Measurements from ENCODE around the gene VAX1.

The VAX1 gene

DNA sequence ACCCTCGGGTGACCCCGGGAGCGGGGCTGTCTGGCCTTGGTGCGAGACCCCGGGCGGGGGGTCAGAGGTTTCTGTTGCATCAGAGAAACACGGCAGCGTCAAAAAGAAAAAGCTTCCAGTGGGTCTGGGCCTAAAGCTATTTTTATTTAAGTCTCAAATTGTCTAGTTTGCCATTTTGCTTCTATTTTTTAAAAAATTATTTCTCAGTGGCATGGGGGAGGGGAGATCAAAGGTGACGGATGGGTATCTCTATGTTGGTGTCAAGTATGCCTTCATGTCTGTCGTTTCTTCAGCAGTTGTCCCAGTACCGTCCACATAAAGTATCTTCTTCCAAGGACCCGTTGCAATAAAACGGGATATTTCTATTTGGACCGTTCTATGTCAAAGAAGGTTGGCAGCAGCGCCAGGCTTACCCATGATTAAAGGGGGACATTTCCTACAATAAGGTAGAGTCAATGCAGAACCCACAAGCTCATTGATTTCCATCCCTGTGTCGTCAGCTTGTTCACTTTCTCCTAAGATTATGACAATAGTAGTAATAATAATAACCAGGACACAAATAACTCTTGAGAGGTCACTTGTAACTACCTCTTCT is 26.0 kb upstream of the VAX1 start:
- no peak for DNase-seq (ENCODE audit: low read depth)

DNA sequence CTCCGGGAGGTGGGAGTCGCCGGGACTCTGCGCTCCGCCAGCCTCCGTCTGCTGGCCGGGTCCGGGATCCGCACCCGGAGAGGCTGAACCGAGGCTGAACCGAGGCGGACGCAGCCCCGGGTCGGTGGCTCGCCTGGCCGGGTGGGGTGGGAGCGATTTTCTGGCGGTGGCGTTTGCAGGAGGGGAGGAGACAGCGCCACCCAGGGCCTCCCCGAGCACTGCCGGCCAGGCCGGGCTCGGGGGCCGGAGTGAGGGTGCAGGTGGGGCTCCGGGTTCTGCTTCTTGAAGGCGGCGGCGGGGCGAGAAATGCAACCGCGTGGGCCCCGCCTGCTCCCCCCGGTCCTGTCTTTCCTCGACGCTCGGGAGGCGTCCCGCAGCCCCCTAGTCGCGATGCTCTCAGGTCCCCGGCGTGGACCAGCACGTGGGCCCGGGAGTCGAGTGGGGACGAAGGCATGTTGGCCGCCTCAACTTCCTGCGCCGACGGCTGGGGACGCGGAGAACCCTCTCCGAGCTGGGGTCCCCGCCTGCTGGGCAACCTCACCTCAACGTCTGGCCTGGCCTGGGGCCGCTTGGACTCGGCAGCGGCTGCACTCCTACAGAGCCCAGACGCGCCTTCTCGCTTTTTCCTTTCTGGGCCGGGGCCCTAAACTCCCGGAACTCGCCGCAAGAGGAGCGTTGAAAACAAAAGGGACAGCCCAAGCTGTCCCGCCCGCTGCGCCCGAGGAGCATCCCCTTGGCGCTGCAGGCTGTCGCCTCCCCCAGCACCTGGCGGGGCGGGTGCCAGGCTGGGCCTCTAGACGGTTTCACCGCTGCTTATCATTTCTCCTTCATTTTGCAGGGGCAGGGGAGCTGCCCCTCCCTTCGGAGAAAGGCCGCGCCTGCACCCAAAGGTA is 25.2 kb upstream of the VAX1 start:
- no peak for DNase-seq (ENCODE audit: low read depth)

DNA sequence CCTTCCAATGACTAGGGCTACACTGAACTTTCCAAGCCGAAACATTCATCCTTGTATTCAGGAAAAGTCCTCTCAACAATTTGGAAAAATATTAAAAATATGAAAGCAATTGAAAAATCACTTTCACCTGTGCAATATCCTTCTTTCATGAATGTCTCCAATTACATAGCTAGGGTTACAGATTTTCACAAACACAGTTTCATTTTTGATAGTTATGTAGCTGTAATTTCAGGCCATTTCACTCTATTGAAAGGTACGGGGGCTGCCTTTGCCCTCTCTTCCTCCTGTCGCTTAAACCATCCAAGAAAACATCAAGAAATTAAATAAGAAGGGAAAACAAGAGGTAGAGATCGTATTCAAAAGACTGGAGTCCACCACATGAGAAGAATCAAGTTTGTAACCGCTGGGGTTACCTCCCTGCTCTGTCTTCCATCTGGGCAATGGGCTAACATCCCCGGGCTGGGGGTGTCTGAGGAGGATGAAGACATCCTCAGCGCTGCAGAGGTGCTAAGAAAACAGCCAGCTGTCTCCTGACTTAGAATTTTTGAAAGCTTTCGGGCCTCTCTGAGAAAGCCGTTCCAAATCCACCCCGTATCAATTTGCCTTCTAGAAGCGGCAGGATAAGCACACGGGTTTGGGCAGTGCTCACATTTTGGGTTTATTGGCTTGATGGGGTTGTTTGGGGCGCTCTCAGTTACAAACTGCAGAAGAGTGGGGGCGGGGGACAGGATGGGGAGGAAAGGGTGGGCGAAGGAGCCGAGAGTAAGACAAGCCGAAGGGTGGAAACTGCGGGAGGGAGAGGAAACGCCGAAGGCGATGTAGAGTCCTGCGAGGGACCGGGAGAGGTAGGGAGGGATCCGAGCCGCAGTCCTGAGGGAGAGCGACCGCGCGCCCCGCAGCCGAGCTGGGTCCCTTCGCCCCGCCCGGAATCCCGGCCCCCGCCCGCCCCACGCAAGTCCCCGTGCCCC is 24.3 kb upstream of the VAX1 start:
- DNase-seq (ENCODE audit: low read depth), result no peak

DNA sequence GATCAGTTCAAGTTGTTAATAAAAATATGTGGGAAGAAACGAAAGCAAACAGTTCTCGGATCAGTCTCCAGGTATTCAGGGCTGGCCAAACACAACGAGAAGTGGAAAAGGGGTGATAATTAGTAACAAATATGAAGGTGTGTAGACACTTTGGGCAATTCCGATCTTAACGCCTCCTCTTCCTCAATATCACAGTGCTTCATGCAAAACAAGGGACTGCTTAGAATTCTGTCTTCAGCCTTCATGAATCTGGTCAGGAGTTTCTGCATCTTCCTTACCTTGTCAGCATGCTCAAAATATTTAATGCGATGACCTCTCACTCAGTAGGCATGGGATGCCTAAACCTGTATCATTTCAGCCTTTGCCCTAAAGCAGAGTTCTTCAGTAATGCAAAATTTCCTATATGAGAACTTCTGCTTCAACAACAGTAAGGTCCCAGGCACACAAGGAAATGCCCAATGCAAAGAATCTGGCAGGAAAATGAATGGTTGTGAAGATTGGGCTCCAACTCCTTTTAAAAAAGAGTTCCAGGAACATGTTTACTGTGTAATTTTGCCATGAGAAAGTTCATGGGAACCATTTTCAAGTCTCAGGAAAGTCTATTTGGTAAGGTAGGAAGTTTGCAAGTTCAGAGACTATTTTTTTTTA is 23.4 kb upstream of the VAX1 start:
- DNase-seq (ENCODE audit: low read depth), result no peak

DNA sequence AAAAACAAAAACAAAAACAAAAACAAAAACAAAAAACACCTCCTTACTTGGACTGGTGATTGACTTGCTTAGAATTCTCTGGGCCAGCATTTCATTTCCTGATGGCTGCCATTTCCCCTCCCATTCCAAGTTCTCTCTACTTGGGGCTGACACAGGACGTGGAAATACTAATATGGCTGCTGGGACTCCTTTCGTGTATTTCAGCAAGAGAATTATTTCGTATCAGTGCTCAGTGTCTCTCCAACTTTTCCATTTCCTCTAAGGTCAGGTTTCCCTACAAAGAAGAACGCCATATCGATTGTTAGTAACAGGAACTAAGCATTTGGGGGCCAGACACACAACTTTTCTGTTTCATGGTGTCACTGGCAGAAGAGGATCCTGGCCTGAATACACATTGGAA is 22.5 kb upstream of the VAX1 start:
- DNase-seq (ENCODE audit: low read depth), result no peak

DNA sequence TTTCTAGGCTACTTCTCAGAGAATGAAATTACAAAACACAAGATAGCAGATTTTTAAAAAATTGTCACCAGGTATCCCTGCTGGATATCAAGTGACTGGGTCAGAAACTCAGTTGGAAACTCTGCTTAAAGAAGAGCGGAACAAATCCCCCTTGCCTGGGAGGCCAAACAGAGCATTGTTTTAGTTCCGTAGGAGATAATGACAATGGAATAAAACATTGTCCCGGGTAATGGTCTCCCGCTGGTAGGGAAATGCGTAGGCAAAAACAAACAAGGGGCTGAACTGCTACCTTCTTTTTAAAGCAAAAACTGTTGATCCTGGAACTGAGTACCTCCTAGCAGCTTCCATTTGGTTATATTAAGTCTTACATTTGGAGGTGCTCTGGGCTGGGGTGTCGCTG is 21.3 kb upstream of the VAX1 start:
- DNase-seq (ENCODE audit: low read depth), result no peak

DNA sequence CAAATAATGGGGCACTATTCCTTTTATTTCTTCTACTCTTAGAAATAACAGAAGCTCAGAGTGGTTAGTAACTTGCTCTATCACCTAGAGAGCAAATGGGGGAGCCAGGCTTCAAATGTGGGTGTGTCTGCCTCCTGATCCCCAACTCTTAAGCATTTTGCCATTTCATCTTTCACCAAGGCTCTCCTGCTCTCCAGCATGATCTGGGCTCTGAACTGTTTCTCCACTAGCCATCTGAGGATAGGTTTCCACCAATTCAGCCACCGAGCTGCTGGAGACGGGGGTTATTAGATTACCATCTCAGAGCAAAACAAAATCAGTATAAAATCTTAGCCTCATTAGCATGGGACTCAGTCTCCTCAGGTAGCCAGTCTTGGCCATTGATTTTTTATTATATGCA is 20.2 kb upstream of the VAX1 start:
- no peak for DNase-seq (ENCODE audit: low read depth)

DNA sequence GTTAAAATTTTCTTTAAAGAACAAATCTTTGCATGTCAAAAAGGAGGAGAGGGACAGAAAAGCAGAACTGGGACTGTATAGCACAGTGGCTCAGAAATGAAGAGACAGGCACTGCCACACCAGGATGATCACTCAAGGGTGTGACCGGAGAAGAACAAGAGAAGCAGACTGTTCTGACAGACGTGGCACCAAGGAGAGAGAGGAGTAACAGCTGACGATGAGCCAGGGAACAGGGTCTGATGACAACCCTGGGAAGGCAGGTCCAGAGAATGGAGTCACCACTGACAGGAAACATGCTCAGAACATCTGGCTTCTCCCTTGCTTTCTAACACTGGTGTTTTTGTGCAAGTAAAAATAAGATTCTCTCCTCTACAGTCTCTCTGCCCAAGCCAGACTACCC is 14.6 kb upstream of the VAX1 start:
- no peak for DNase-seq (ENCODE audit: low read depth)

DNA sequence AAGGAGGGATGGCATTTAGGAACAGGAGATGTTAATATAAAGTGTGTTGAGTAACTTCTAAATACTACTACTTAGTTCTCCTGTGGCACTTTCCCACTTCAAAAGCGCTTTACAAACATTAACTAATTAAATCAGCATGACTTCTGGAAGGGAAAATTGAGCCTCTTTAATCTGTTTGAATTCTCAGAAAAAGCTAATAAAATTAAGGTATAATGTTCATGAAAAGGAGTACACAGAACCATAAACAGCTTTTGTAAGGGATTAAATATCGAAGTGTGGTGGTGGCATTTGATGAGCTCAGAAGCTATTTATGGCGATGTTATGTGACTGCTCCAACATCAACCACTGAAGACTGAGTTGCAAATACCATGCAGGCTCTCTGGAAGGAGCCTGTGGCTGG is 10.2 kb upstream of the VAX1 start:
- DNase-seq (ENCODE audit: low read depth), result no peak

DNA sequence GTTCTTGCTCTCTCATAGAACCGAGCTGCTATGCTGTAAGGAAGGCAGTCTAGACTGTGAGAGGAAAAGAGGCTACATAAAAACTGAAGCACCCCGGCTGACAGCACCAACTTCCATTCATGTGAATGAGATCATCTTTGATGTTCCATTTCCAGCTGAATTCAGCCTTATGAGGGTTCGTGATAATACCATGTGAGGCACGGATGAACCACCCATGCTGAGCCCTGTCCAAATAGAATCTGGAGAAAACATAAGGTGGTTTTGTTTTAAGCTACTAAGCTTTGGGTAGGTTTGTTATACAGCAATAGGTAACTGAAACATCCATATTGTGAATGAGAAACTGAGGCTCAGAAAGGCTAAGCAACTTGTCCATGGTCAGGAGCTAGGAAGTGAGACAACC is 6.9 kb upstream of the VAX1 start:
- DNase-seq (ENCODE audit: low read depth), result no peak

DNA sequence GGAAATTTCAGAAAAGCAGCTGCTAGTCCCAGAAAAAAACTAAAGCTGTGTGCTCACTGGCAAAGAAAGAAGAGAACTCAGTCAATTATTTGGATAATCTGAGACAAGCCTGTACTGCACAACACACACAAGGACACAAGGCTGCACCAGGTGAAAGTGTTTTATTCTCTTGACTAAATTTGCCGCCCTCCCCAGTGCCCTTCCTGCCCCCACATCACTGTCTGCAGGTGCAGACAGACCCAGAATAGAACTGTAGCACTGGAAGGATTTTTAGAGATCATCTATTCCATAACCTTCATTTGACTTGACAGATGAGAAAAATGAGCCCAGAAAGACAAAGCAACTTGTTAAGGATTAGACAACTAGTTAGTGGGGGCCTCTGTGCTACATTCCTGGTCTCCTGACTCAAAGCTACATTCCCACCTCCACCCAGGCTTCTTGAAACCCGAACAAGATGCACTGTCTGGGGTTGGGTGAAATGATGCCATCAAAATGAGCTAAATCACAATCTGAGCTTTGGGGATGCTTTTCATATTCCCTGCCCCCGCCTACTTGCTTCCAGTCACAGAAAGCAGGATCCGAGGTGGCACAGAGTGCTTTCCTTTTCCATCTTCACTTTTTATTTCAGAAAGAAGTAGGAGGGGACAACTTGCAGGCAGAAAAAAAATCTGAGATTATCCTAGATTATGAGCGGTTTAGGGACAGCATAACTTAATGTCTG is 5.2 kb upstream of the VAX1 start:
- no peak for DNase-seq (ENCODE audit: low read depth)

DNA sequence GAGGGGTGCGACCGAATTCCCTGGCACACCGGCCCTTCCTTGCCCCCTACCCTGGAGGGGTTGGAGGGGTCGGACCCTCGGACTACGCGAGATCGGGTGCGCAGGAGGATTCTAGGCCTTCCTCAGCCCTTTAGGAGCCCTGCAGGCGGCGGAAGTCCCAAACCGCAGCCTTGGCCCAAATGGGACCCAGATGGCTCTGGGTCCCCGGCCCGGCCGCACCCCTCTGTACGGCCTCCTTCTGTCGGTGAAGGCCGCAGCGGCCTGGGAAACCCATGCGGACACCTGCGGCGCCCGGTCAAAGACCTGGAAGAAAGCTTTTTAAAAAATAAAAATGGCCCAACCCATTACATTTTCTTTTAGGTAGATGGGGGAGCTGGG is 2.4 kb upstream of the VAX1 start:
- DNase-seq (ENCODE audit: low read depth), result no peak

DNA sequence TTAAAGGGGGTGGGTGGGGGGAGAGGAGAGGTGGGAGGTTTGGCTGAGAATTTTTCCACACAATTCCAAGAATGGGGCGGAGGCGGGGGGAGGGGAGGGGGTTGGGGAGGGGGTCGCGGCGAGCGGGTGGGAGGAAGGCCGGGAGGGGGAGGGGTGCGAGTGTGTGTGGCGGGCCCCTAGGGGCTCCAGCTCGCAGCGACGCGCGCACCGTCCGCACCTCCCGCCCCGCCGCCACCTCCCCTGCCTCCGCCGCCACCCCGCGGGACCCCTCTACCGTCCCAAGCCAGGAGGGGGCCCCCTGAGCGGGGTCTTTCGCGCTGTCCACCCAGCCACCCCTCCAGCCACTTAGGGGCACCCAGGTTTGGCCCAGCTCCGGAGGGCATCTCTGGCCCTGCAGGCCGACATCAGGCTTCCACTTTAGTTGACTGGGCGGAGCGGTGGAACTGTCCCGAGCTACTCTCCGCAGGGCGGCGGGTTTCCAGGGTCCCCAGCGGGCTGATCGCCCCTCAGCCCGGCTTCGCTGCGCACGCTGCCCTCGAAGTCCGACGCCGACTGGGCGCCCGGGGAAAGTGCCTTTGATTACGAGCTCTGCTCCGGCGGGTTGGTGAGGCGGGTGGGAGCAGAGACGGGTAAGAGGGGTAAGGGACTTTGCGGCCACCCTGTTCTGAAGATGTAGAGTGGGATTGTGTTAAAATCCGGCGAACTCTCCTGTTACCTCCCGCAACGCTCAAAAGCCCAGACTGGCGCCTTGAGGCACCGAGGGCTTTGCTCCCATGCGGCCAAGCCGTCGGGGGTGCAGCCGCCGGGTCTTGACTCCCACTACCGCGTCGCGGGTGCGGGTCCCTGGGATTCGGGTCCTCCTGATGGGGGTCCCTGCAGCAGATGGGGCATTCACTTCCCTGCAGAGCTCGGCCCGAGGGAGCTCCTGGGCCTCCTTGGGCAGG is 1.8 kb upstream of the VAX1 start:
- no peak for DNase-seq (ENCODE audit: low read depth)

DNA sequence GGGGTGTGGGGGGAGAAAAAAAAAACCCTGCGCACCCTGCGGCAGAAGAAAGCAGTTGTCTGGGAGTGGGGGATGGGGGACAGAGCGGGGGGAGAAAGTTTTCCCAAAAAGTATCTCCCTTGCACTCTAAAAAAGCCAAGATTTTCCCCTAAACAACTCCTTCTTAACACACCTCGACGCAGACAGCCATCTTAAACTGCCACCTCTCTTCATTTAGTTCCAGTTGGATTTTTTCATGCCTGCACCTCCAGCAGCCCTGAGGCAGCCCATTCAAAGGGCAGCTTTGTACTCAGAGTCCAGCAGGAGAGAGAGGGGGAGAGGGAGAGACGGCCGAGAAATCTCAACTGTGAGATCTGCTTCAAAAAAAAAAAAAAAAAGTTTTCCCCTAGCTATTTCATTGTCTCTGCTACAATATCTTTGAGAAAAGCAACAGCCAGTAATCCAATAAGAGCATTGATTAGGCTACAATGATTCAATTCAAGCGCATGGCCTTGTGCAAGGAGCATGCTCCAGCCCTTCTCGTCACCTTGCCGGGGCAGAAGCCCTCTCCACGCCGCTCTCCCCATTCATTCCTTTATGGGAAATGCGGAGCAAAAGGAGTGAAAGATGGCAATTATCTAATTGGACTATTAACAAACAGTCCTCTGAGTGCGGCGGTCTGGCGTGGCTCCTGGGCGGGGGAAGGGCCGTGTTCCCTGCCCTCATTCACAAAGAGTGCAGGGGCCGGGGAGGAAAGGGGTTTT is 939 bp upstream of the VAX1 start:
- DNase-seq (ENCODE audit: low read depth), result no peak

DNA sequence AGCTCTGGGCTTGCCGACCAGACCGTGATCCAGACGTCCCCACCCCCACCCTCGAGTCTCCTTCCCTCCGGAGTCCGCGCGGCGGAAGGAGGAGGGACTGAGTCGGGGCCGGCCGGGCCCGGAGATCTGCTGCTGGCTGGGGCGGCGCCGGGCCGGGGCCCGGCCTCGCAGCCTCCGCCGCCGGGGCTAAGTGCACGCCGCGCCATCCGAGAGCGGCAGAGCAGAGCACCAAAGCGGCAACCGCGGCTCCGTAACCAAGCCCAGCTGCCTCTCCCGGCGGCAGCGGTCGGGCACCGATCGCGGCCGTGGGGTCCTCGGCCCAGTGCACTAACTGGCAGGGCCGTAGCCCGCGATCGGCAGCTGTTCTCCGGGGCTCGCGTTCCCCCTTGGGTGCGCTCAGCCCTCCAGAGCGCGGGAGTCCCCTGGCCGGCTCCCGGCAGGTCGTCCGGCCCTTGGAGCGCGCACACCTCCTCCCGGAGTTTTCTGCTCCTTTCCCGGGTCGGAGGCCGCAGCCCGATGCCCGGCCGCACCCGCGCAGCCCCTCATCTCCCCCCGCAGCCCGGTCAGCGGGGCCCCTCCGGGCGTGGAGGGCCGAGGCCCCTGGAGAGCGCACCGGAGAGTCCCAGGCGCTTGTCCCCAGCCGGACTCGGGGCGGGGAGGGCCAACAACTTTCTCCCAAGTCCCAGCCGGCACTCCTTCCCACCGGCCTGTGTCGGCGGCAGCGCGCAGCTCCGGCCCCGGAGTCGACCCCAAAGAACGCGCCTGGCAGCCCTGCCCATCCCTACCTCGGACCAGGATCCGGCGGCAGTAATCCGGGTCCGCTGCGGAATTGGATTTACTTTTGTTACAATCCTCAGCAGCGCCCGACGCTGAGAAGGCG is 799 bp downstream of the VAX1 start:
- DNase-seq (ENCODE audit: low read depth), result no peak

DNA sequence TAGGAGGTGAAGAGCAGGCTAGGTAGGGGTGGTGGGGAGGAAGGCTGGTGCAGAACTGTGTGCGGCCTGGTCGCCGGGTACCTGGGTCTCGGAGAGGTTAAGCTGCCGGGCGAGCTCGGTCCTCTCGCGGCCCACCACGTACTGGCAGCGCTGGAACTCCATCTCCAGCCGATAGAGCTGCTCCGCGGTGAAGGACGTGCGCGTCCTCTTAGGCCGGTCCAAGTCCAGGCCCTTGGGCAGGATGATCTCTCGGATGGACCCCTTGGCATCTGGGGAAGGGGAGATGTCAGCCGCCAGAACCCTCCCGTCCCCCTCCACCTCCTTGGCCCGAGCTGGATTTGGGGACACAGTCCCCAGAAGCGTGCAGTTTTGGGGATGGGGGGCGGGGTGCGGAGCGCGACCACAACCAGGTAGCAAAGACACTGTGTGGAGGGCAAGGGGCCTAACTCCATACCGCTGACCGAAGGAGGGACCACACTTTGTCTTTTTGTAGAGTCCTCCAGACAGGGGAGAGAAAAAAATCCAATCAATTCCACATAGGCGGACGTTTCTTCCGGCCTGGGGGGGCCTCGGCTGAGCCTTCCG is 1.6 kb downstream of the VAX1 start:
- no peak for DNase-seq (ENCODE audit: low read depth)

DNA sequence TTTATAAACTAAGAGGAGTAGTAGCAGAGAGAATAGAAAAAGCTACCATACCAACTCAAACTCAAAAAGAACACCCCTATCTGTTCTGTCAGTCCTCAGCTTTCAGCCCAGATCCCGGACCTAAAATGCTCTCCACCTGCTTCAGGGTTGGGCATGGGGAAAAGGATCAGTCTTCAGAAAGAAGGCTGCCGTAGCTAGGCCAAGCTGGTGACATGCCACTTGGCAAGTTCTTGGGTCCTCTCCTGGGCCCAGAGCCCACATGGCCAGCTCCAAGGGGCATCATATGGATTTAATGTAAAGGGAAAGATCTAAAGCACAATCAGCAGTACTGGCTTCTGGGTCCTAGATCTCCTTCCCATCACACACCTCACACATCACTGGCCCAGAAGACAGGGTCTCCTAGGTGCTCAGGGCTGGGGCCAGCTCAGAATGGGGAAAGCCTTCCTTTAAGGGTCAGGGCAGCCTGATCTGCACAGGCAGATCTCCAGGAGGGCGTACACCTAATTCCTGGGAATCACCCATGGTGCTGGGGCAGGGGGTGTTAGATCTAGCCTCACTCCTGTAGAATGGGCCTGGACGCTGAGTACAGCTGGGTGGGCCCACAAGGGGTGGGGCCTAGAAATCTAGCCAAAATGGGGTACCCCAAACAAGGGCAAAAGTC is 2.5 kb downstream of the VAX1 start:
- DNase-seq (ENCODE audit: low read depth), result no peak

DNA sequence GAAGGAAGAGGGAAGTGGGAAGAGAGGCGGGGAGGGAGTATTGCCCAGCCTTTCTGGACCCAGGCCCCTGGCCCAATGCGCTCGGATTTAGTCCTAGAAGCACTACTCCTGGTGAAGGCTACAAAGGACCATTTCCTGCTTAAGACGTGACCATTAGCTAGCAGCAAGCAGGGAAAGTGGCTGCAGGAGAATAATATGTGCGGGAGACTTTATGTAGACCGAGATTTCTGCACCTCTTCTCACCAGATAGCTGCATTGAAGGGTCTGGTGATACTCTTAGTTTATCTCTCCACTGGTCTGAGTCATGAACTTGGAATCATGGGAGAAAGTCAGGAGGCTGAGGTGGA is 3.1 kb downstream of the VAX1 start:
- no peak for DNase-seq (ENCODE audit: low read depth)
